ENCODE results near the gene UBE2N. TPM values are rescaled to one million over a fixed set of nuclear protein-coding genes. Genes with fewer than 3 reads are reported as not detected.
A peak's percentile ranks its signal among the peaks of the same experiment; 100 is the strongest.

UBE2N gene
- total RNA-seq, 2 donors from 2014 or later: 49.0 to 71.5 TPM

GRCh38 chr12:93448796-93449195 lies 7.0 kb upstream of the UBE2N start:
- peak overlapping the region in 1 of 2 donors; percentile 35 for H3K27ac ChIP-seq
- no peaks in the 10 kb centered on the region for H3K27me3 ChIP-seq (replicated peaks; ENCODE audit: insufficient read depth)
- intact Hi-C loops (cut with DNase I): no loop called here
- no peaks in the 10 kb centered on the region for H3K9me3 ChIP-seq
- H3K4me3 ChIP-seq: no peak overlapping the region
- WGBS: 34% methylated on average over 5 of the region's 5 CpGs
- no peak for TF ChIP-seq POLR2A (IDR thresholded peaks at IDR 0.05)
- TF ChIP-seq CTCF (IDR thresholded peaks at IDR 0.05): no peak
- TF ChIP-seq POLR2AphosphoS5 (IDR thresholded peaks at IDR 0.05): peak; percentile 49
- peak; percentile 69 for DNase-seq (ENCODE audit: low spot score)
- no peaks in the 10 kb centered on the region for H3K4me1 ChIP-seq (replicated peaks)
- H3K36me3 ChIP-seq: no peaks in the 10 kb centered on the region

- DNase-seq (ENCODE audit: low spot score): no peak
These were observed 6.0 kb upstream of the UBE2N start for GRCh38 chr12:93447555-93448290.

GRCh38 chr12:93443576-93443975 lies 1.8 kb upstream of the UBE2N start:
- H3K27ac ChIP-seq: peak overlapping the region in 1 of 2 donors; percentile 91
- no peaks in the 10 kb centered on the region for H3K36me3 ChIP-seq
- no peaks in the 10 kb centered on the region for H3K27me3 ChIP-seq (replicated peaks; ENCODE audit: insufficient read depth)
- WGBS: 88% methylated on average over 4 of the region's 4 CpGs
- H3K4me1 ChIP-seq (replicated peaks): peaks cover 5% of the 10 kb centered on the region
- H3K9me3 ChIP-seq: no peaks in the 10 kb centered on the region
- H3K4me3 ChIP-seq: no peak overlapping the region
- TF ChIP-seq POLR2AphosphoS5 (IDR thresholded peaks at IDR 0.05) (no peak), CTCF (IDR thresholded peaks at IDR 0.05) (no peak), POLR2A (IDR thresholded peaks at IDR 0.05) (no peak)
- intact Hi-C loops (cut with DNase I): no loop called here
- DNase-seq (ENCODE audit: low spot score): no peak

More at GRCh38 chr12:93447555-93448290, 6.0 kb upstream of the UBE2N start:
- Histone ChIP-seq H3K4me1 (replicated peaks) (no peaks in the 10 kb centered on the region), H3K9me3 (no peaks in the 10 kb centered on the region), H3K4me3 (no peak overlapping the region), H3K27ac (no peak overlapping the region), H3K27me3 (replicated peaks; ENCODE audit: insufficient read depth) (no peaks in the 10 kb centered on the region), H3K36me3 (no peaks in the 10 kb centered on the region)
- 49% methylated on average over 4 of the region's 4 CpGs for WGBS
- intact Hi-C loops (cut with DNase I): no loop called here
- TF ChIP-seq POLR2AphosphoS5 (IDR thresholded peaks at IDR 0.05) (no peak), POLR2A (IDR thresholded peaks at IDR 0.05) (no peak), CTCF (IDR thresholded peaks at IDR 0.05) (no peak)

- no peak for DNase-seq (ENCODE audit: low spot score)
- Histone ChIP-seq H3K36me3 (no peaks in the 10 kb centered on the region), H3K4me3 (peak overlapping the region; percentile 99 to 100), H3K9me3 (no peaks in the 10 kb centered on the region), H3K4me1 (replicated peaks) (peaks cover 6% of the 10 kb centered on the region), H3K27ac (peak overlapping the region; percentile 91), H3K27me3 (replicated peaks; ENCODE audit: insufficient read depth) (no peaks in the 10 kb centered on the region)
- no peak for TF ChIP-seq POLR2A (IDR thresholded peaks at IDR 0.05)
- TF ChIP-seq CTCF (IDR thresholded peaks at IDR 0.05): no peak
- TF ChIP-seq POLR2AphosphoS5 (IDR thresholded peaks at IDR 0.05): no peak
- intact Hi-C loops (cut with DNase I): no loop called here
- 3% methylated on average over 19 of the region's 19 CpGs for WGBS
These were observed 929 bp upstream of the UBE2N start for GRCh38 chr12:93442411-93443340.

Measured in prostate gland (tissue), 2 donors.